NK-92 treated with Interleukin-12 subunit alpha and Interleukin-12 subunit beta, amount 100 ng/mL, for 24 hours (cell line): ENCODE results near the gene WDR26.
"Not testable (repeated sequence)": the region's sequence is repeated elsewhere in the genome, so short reads cannot be mapped to it uniquely, and the experiment has no call there.

Experiments used
- DNase-seq: peaks from one replicate; lab custom pipeline; 2025; lab: John Stamatoyannopoulos, UW

WDR26 gene

DNA sequence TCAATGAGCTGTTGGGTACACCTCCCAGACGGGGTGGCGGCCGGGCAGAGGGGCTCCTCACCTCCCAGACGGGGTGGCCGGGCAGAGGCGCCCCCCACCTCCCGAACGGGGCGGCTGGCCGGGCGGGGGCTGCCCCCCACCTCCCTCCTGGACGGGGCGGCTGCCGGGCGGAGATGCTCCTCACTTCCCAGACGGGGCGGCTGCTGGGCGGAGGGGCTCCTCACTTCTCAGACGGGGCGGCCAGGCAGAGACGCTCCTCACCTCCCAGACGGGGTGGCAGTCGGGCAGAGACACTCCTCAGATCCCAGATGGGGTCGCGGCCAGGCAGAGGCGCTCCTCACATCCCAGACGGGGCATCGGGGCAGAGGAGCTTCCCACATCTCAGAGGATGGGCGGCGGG, 84.9 kb downstream of the WDR26 start:
- DNase-seq, result not testable (repeated sequence)

DNA sequence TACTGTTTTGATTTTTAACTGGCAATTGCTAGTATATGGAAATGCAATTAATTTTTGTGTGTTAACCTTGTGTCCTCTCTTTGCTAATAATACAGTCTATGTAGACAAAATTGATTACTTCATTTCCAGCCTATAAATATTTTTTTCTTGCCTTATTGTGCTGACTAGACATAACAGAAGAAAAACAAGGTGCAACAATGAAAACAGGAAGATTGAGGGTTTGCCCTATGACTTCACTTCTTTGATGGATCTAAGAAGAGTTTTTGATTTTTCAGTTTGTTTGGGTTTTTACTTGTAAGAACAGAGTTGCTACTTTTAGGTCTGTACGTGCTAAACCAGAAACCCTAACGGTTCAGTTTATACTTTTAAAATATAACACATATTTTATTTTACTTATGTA, 86.5 kb downstream of the WDR26 start:
- DNase-seq, result no peak

DNA sequence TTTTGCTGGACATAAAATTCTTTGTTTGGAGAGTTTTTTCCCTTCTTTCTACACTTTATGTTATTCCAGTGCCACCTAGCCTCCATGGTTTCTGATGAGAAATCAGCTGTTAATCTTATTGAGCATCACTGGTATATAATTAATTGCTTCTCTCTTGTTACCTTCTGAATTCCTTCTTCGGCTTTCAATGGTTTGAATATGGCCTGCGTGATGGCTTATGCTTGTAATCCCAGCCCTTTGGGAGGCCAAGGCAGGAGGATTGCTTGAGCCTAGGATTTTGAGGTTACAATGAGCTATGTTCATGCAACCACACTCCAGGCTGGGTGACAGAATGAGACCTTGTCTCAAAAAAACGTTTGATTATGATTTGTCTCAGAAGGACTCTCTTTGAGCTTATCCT, 90.9 kb downstream of the WDR26 start:
- DNase-seq, result no peak

DNA sequence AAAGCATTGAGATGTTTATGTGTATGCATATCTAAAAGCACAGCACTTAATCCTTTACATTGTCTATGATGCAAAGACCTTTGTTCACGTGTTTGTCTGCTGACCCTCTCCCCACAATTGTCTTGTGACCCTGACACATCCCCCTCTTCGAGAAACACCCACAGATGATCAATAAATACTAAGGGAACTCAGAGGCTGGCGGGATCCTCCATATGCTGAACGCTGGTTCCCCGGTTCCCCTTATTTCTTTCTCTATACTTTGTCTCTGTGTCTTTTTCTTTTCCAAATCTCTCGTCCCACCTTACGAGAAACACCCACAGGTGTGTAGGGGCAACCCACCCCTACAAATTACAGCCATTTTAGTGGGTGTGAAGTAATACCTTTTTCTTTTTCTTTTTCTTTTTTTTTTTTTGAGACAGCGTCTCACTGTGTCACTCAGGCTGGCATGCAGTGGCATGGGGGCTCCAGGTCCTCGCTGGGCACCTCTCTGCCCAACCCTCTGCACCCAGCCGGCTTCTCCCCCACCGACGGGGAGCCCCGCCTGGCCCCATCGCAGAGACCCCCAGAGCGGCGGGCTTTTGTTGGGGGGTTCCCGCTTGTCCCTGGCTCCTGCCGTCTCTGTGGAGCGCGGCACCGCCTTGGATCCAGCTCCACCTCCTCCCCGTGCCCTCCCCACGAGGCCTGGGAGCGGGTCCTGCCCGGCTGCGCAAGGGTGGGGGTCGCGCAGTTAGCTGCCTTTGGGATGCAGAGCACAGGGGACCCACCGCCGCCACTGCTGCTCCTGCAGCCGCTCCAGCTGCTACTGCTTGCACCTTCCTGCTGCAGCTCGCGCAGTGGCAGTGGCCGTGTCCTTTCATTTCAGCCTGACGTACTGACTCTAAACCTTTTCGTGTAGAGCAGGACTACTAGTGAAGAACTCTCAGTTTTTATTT, 93.9 kb downstream of the WDR26 start:
- DNase-seq, result not testable (repeated sequence)

DNA sequence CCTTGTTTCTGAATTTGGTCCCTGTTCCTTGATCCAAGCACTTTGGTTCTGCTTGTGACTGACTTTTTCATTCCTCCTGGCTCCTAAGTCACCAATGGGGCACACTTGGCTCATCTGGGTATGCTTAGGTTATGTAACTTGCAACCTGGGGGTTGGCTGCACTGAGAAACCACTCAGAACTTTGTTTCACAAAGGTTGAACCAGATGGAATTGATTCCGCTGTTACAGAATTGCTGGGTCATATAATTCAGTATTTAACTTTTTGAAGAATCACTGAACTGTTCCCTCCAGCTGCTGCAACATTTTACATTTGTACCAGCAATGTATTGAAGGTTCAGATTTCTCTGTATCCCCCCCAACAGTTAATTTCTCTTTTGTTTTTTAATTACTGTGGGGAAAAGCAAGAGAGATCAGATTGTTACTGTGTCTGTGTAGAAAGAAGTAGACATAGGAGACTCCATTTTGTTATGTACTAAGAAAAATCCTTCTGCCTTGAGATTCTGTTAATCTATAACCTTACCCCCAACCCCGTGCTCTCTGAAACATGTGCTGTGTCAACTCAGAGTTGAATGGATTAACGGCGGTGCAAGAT, 95.1 kb downstream of the WDR26 start:
- no peak for DNase-seq

DNA sequence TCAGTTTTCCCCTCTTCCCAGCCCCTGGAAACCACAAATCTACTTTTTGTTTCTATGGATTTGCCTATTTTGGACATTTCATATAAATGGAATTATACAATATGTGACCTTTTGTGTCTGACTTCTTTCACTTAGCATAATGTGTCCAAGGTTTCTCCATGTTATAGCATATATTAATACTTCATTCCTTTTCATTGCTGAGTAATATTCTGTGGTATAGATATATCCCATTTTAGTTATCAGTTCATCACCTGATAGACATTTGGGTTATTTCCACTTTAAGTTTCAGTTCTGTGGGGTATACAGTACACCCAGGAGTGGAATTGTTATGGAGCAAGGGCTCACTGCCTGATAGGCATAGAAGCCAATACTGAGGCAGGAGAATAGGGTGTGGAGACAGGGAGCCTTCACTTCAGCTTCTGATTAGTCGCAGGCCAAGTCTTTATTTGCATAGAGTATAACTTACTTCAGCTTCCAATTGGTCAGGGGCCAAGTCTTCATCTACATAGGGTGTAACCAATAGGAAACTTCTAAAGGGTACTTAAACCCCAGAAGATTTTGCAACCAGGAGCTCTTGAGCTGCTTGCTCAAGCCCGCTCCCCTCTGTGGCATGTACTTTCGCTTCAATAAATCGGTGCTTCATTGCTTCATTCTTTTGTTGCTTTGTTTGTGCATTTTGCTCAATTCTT, 96.3 kb downstream of the WDR26 start:
- no peak for DNase-seq
